Neural progenitor cell (in vitro differentiated cells): ENCODE data around the gene MTREX. TPM values are rescaled to one million over a fixed set of nuclear protein-coding genes. Genes with fewer than 3 reads are reported as not detected.

ENCODE experiments used
- DNase-seq: peaks from one replicate; pipeline ENCODE4 v3.0.0-alpha.2; 2016; ENCODE audit warnings: low spot score
- H2AFZ ChIP-seq: fragments of 200-600 bp; sonication (generic); replicated peaks from 2 replicates; pipeline ENCODE4 v1.6.1; 2016; ENCODE audit warnings: antibody characterized with exemption
- H3F3A ChIP-seq: fragments of 200-600 bp; sonication (generic); 2 replicates; pipeline ENCODE4 v1.6.1; 2016; ENCODE audit warnings: antibody characterized with exemption, low read depth
- H3K27ac ChIP-seq: fragments of 200-600 bp; sonication (generic); 2 replicates; pipeline ENCODE4 v1.5.1; 2016; ENCODE audit warnings: mild to moderate bottlenecking
- H3K27me3 ChIP-seq: fragments of 200-600 bp; sonication (generic); 2 replicates; pipeline ENCODE4 v1.6.1; 2016; ENCODE audit warnings: mild to moderate bottlenecking, moderate library complexity
- H3K36me3 ChIP-seq: fragments of 200-600 bp; sonication (generic); 2 replicates; pipeline ENCODE4 v1.5.1; 2016
- H3K4me1 ChIP-seq: fragments of 200-600 bp; sonication (generic); 2 replicates; pipeline ENCODE4 v1.6.1; 2016; ENCODE audit warnings: mixed run types
- H3K4me2 ChIP-seq: fragments of 200-600 bp; sonication (generic); 2 replicates; pipeline ENCODE4 v1.6.1; 2016
- H3K4me3 ChIP-seq: fragments of 200-600 bp; sonication (generic); 2 replicates; pipeline ENCODE4 v1.5.1; 2016
- H3K79me2 ChIP-seq: fragments of 200-600 bp; sonication (generic); 2 replicates; pipeline ENCODE4 v1.6.1; 2016; ENCODE audit warnings: low read depth
- H3K9ac ChIP-seq: fragments of 200-600 bp; sonication (generic); 2 replicates; pipeline ENCODE4 v1.6.1; 2016
- H3K9me3 ChIP-seq: fragments of 200-600 bp; sonication (generic); 2 replicates; pipeline ENCODE4 v1.5.1; 2016; ENCODE audit warnings: low read depth
- H4K20me1 ChIP-seq: fragments of 200-600 bp; sonication (generic); 2 replicates; pipeline ENCODE4 v1.6.1; 2016; ENCODE audit warnings: low read depth
- H3K27ac Mint-ChIP-seq: 3 replicates; pipeline ENCODE4 v1.8.0; 2021; ENCODE audit warnings: mixed read lengths
- H3K27me3 Mint-ChIP-seq: 2 replicates; pipeline ENCODE4 v1.8.0; 2022; ENCODE audit warnings: low read depth, mild to moderate bottlenecking, inconsistent platforms, moderate library complexity, mixed read lengths; ENCODE audit not compliant: insufficient read depth
- H3K36me3 Mint-ChIP-seq: 3 replicates; pipeline ENCODE4 v1.8.0; 2021; ENCODE audit warnings: mixed read lengths
- H3K4me1 Mint-ChIP-seq: 3 replicates; pipeline ENCODE4 v1.8.0; 2021; ENCODE audit warnings: mixed read lengths
- H3K4me3 Mint-ChIP-seq: 3 replicates; pipeline ENCODE4 v1.8.0; 2021; ENCODE audit warnings: mild to moderate bottlenecking, moderate library complexity, mixed read lengths
- H3K9me3 Mint-ChIP-seq: 3 replicates; pipeline ENCODE4 v1.8.0; 2020; ENCODE audit warnings: mixed read lengths
- CTCF ChIP-seq: fragments of 200-600 bp; sonication (generic); IDR thresholded peaks from 2 replicates; pipeline ENCODE4 v1.5.1; 2017; ENCODE audit warnings: antibody characterized with exemption, mild to moderate bottlenecking
- EZH2 ChIP-seq: fragments of 200-600 bp; sonication (generic); IDR thresholded peaks from 2 replicates; pipeline ENCODE4 v1.6.1; 2017; ENCODE audit warnings: antibody characterized with exemption, mild to moderate bottlenecking, moderate library complexity
- EZH2phosphoT487 ChIP-seq: fragments of 200-600 bp; sonication (generic); IDR thresholded peaks from 2 replicates; pipeline ENCODE4 v1.6.1; 2017; ENCODE audit warnings: antibody characterized with exemption
- total RNA-seq: library from RNA; depleted of rRNA; stranded (reverse); fragments of >200 nt; gene quantifications from 2 replicates; pipeline ENCODE4 v1.2.3, GENCODE V29; 2015; ENCODE audit warnings: low replicate concordance

Gene MTREX
- total RNA-seq, 1 donor from 2014 or later: 198 TPM

DNA sequence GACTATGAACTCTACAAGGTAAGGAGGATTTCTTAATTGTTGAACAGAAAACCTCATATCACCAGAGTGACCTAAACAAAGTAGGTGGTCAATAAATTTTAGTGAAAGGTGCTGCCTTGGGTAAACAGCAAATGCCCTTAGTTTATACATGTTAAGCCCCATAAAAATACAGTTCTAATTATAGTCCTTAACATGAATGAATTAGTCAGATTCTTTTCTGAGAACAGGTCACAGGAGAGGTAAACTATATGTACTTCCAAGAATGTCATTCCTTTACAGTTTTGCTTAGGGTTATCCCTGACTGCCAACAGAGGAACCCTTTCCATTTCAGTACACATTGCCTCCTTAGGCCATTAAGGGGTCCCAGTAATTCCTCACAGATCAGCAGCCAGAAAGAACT, 162.1 kb downstream of the MTREX start:
- no peak overlapping the region for H3K27ac Mint-ChIP-seq

GRCh38 chr5:55470282-55470681, 162.5 kb downstream of the MTREX start:
- Mint-ChIP-seq H3K4me1 (no peaks in the 10 kb centered on the region), H3K36me3 (peaks cover 4% of the 10 kb centered on the region), H3K27me3 (no peaks in the 10 kb centered on the region), H3K4me3 (no peak overlapping the region), H3K27ac (no peak overlapping the region), H3K9me3 (no peaks in the 10 kb centered on the region)
- no peak overlapping the region for H3K4me3 ChIP-seq
- no peaks in the 10 kb centered on the region for H3K27me3 ChIP-seq
- no peak for TF ChIP-seq EZH2
- TF ChIP-seq CTCF: no peak
- no peak for TF ChIP-seq EZH2phosphoT487
- no peak overlapping the region for H3K4me2 ChIP-seq
- H3K36me3 ChIP-seq: no peaks in the 10 kb centered on the region
- no peak overlapping the region for H3K9ac ChIP-seq
- H3K27ac ChIP-seq: no peak overlapping the region
- DNase-seq: no peak
- H3K9me3 ChIP-seq: no peaks in the 10 kb centered on the region
- H3K79me2 ChIP-seq: peaks cover 6% of the 10 kb centered on the region
- H3K4me1 ChIP-seq: peaks cover under 1% of the 10 kb centered on the region
- H3F3A ChIP-seq: no peaks in the 10 kb centered on the region
- H2AFZ ChIP-seq: no peak overlapping the region
- no peaks in the 10 kb centered on the region for H4K20me1 ChIP-seq

More for the DNA sequence above, 162.1 kb downstream of the MTREX start:
- H3K36me3 ChIP-seq: no peaks in the 10 kb centered on the region
- no peaks in the 10 kb centered on the region for H3K27me3 Mint-ChIP-seq
- no peaks in the 10 kb centered on the region for H3K9me3 Mint-ChIP-seq
- H3K4me3 Mint-ChIP-seq: no peak overlapping the region
- DNase-seq: no peak
- peaks cover 1% of the 10 kb centered on the region for H3K79me2 ChIP-seq
- H3K4me1 ChIP-seq: no peaks in the 10 kb centered on the region
- H2AFZ ChIP-seq: no peak overlapping the region
- no peaks in the 10 kb centered on the region for H4K20me1 ChIP-seq
- H3K4me3 ChIP-seq: no peak overlapping the region
- no peaks in the 10 kb centered on the region for H3K9me3 ChIP-seq
- TF ChIP-seq EZH2phosphoT487: no peak
- no peak for TF ChIP-seq EZH2
- TF ChIP-seq CTCF: no peak
- no peaks in the 10 kb centered on the region for H3K27me3 ChIP-seq
- no peaks in the 10 kb centered on the region for H3K4me1 Mint-ChIP-seq
- H3K4me2 ChIP-seq: no peak overlapping the region
- no peaks in the 10 kb centered on the region for H3F3A ChIP-seq
- no peak overlapping the region for H3K27ac ChIP-seq
- no peak overlapping the region for H3K9ac ChIP-seq
- peaks cover 4% of the 10 kb centered on the region for H3K36me3 Mint-ChIP-seq

DNA sequence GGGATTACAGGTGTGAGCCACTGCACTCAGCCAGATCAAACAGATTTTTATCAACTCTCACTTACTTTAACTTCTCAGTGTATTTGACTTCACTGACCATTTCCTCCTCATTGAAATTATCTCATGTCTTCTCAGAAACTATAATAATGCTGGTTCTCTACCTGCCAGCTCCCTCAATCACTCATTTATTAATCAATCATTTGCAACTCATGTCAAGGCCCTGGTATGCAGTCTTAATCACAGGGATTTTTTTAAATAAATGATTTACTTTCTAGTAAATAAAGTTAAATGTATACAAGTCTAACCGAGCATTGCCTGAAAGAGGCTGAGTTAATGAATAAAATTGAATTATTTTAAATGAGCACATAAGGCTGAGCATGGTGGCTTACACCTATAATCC, 163.7 kb downstream of the MTREX start:
- H4K20me1 ChIP-seq: no peaks in the 10 kb centered on the region

More for the DNA sequence above, 163.7 kb downstream of the MTREX start:
- H3K79me2 ChIP-seq: peaks cover 17% of the 10 kb centered on the region
- H3K9me3 Mint-ChIP-seq: no peaks in the 10 kb centered on the region
- DNase-seq: no peak
- no peak overlapping the region for H2AFZ ChIP-seq
- H3K4me2 ChIP-seq: no peak overlapping the region
- H3K9me3 ChIP-seq: no peaks in the 10 kb centered on the region
- no peak overlapping the region for H3K4me3 Mint-ChIP-seq
- no peaks in the 10 kb centered on the region for H3F3A ChIP-seq
- H3K27me3 Mint-ChIP-seq: no peaks in the 10 kb centered on the region
- H3K36me3 ChIP-seq: no peaks in the 10 kb centered on the region
- no peaks in the 10 kb centered on the region for H3K36me3 Mint-ChIP-seq
- no peaks in the 10 kb centered on the region for H3K4me1 Mint-ChIP-seq
- H3K27me3 ChIP-seq: no peaks in the 10 kb centered on the region
- no peak overlapping the region for H3K27ac ChIP-seq
- H3K9ac ChIP-seq: no peak overlapping the region
- H3K4me3 ChIP-seq: no peak overlapping the region
- TF ChIP-seq EZH2phosphoT487 (no peak), CTCF (no peak), EZH2 (no peak)
- peaks cover 7% of the 10 kb centered on the region for H3K4me1 ChIP-seq
- no peak overlapping the region for H3K27ac Mint-ChIP-seq
